Mesenchymal stem cell (in vitro differentiated cells and primary cell): ENCODE data around the gene ALOX5AP.

Source experiments
- DNase-seq: peaks from one replicate; pipeline ENCODE4 v3.0.0-alpha.2; 2013
- H2AFZ ChIP-seq: one replicate; pipeline ENCODE4 v1.6.1; 2013; ENCODE audit warnings: low read depth, mild to moderate bottlenecking, control low read depth, inconsistent platforms, low read length, moderate library complexity
- H2AK5ac ChIP-seq: 2 replicates; pipeline ENCODE4 v1.6.1; 2013; ENCODE audit warnings: low read length, moderate library complexity, mild to moderate bottlenecking, inconsistent platforms; ENCODE audit not compliant: severe bottlenecking
- H2BK120ac ChIP-seq: one replicate; pipeline ENCODE4 v1.6.1; 2013; ENCODE audit warnings: low read depth, mild to moderate bottlenecking, inconsistent platforms, low read length, moderate library complexity
- H2BK12ac ChIP-seq, 2 experiments: one replicate each; pipeline ENCODE4 v1.6.1; 2013; ENCODE audit warnings: inconsistent platforms in 2 of 2, low read length in 2 of 2, mild to moderate bottlenecking in 2 of 2, moderate library complexity in 2 of 2, control low read depth in 1 of 2
- H2BK15ac ChIP-seq: one replicate; pipeline ENCODE4 v1.6.1; 2013; ENCODE audit warnings: mild to moderate bottlenecking, low read depth, inconsistent platforms; ENCODE audit not compliant: poor library complexity, severe bottlenecking
- H2BK5ac ChIP-seq: 2 replicates; pipeline ENCODE4 v1.6.1; 2013; ENCODE audit warnings: low read depth, mild to moderate bottlenecking, low read length, control low read depth, inconsistent platforms; ENCODE audit not compliant: poor library complexity, severe bottlenecking
- H3K14ac ChIP-seq, 2 experiments: one replicate each; pipeline ENCODE4 v1.6.1; 2013; ENCODE audit warnings: inconsistent platforms in 2 of 2, low read length in 2 of 2, control low read depth in 1 of 2, mild to moderate bottlenecking in 1 of 2, moderate library complexity in 1 of 2
- H3K18ac ChIP-seq, 2 experiments: one replicate each; pipeline ENCODE4 v1.6.1; 2013; ENCODE audit warnings: inconsistent platforms in 2 of 2, low read length in 2 of 2, control low read depth in 1 of 2, low read depth in 1 of 2, mild to moderate bottlenecking in 1 of 2
- H3K23ac ChIP-seq, 2 experiments: one replicate each; pipeline ENCODE4 v1.6.1; 2013; ENCODE audit warnings: inconsistent platforms in 2 of 2, low read length in 2 of 2, mild to moderate bottlenecking in 2 of 2, moderate library complexity in 2 of 2, control low read depth in 1 of 2
- H3K27ac ChIP-seq: 2 replicates; pipeline ENCODE4 v1.5.1; 2013; ENCODE audit warnings: mild to moderate bottlenecking, moderate library complexity, low read length, control low read depth, inconsistent platforms; ENCODE audit not compliant: poor library complexity, severe bottlenecking
- H3K27me3 ChIP-seq, 2 experiments: 2 replicates each; pipeline versions ENCODE4 v1.6.1 to v1.7.0; 2013; ENCODE audit warnings: low read length in 2 of 2, mild to moderate bottlenecking in 2 of 2, moderate library complexity in 2 of 2, control low read depth in 1 of 2, inconsistent platforms in 1 of 2; ENCODE audit not compliant: control insufficient read depth in 1 of 2, insufficient read depth in 1 of 2
- H3K36me3 ChIP-seq, 2 experiments: 2 replicates each; pipeline versions ENCODE4 v1.6.1 to v1.7.0; 2013; ENCODE audit warnings: low read length in 2 of 2, control low read depth in 1 of 2, inconsistent platforms in 1 of 2, low read depth in 1 of 2, mild to moderate bottlenecking in 1 of 2; ENCODE audit not compliant: insufficient read depth in 2 of 2, control insufficient read depth in 1 of 2
- H3K4ac ChIP-seq, 2 experiments: one replicate each; pipeline ENCODE4 v1.6.1; 2013; ENCODE audit warnings: inconsistent platforms in 2 of 2, low read length in 2 of 2, mild to moderate bottlenecking in 2 of 2, moderate library complexity in 2 of 2, control low read depth in 1 of 2, low read depth in 1 of 2
- H3K4me1 ChIP-seq: 2 replicates; pipeline ENCODE4 v1.6.1; 2013; ENCODE audit warnings: low read depth, low read length, control low read depth; ENCODE audit not compliant: control insufficient read depth, insufficient read depth
- H3K4me2 ChIP-seq: 2 replicates; pipeline ENCODE4 v1.6.1; 2013; ENCODE audit warnings: low read length, mild to moderate bottlenecking, inconsistent platforms; ENCODE audit not compliant: poor library complexity, severe bottlenecking
- H3K4me3 ChIP-seq, 2 experiments: 2 replicates each; pipeline versions ENCODE4 v1.5.1 to v1.7.0; 2013; ENCODE audit warnings: low read length in 2 of 2, mild to moderate bottlenecking in 2 of 2, control low read depth in 1 of 2, low read depth in 1 of 2; ENCODE audit not compliant: insufficient read depth in 1 of 2
- H3K79me1 ChIP-seq: replicated peaks from 2 replicates; pipeline ENCODE4 v1.6.1; 2013; ENCODE audit warnings: mild to moderate bottlenecking, control low read depth, low read length, inconsistent platforms; ENCODE audit not compliant: poor library complexity, severe bottlenecking
- H3K9ac ChIP-seq: 2 replicates; pipeline ENCODE4 v1.7.0; 2013; ENCODE audit warnings: mild to moderate bottlenecking, low read length, moderate library complexity
- H3K9me3 ChIP-seq: 2 replicates; pipeline ENCODE4 v1.7.0; 2013; ENCODE audit warnings: mild to moderate bottlenecking, low read length; ENCODE audit not compliant: control insufficient read depth
- H4K8ac ChIP-seq: one replicate; pipeline ENCODE4 v1.6.1; 2013; ENCODE audit warnings: inconsistent platforms, mild to moderate bottlenecking, low read length, moderate library complexity
- H4K91ac ChIP-seq: one replicate; pipeline ENCODE4 v1.6.1; 2013; ENCODE audit warnings: mild to moderate bottlenecking, low read length, inconsistent platforms
- WGBS: methylation state at CpG from one replicate; pipeline ENCODE4 v1.1.7; 2013; ENCODE audit warnings: mixed read lengths; 5-methylcytosine and 5-hydroxymethylcytosine counted together

ALOX5AP gene

DNA sequence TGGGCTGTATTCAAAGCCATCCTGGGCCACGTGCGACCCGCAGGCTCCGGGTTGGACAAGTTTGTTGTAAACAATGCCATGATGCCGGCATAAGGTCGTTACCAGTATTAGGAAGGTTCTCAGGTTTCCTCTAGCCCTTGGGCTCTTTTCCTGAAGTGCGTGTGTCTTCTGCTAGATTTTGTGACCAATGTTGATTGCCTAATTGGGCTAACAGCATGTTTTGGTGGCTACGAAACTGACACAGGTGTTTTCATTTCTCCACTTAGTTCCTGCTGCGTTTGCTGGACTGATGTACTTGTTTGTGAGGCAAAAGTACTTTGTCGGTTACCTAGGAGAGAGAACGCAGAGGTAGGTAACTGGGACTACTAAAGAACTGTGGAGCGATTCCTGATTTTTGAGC lies 20.3 kb downstream of the ALOX5AP start:
- Histone ChIP-seq H4K8ac (no peak overlapping the region), H3K4me1 (peaks cover 6% of the 10 kb centered on the region), H3K79me1 (no peaks in the 10 kb centered on the region), H2AK5ac (no peak overlapping the region), H2BK120ac (no peak overlapping the region), H2BK12ac (no peak overlapping the region), H3K14ac (no peak overlapping the region), H3K27ac (no peak overlapping the region), H3K4me3 (no peak overlapping the region), H3K36me3 (no peaks in the 10 kb centered on the region), H3K27me3 (peaks cover 0 to 71% of the 10 kb centered on the region in 2 experiments), H2BK5ac (no peak overlapping the region), H3K4ac (no peak overlapping the region), H2BK15ac (no peak overlapping the region), H3K23ac (no peak overlapping the region), H3K18ac (no peak overlapping the region), H2AFZ (no peak overlapping the region), H4K91ac (no peak overlapping the region), H3K9ac (no peak overlapping the region), H3K4me2 (no peak overlapping the region), H3K9me3 (peaks cover 3% of the 10 kb centered on the region)
- DNase-seq, result no peak
- WGBS, result 88% methylated on average over 12 of the region's 12 CpGs

- H3K14ac ChIP-seq, result no peak overlapping the region
- no peak overlapping the region for H3K9ac ChIP-seq
- H2BK15ac ChIP-seq, result no peak overlapping the region
- H3K36me3 ChIP-seq, result no peaks in the 10 kb centered on the region
- H3K4me3 ChIP-seq, result no peak overlapping the region
- no peaks in the 10 kb centered on the region for H3K9me3 ChIP-seq
- no peak for DNase-seq
- H2BK12ac ChIP-seq, result no peak overlapping the region
- peaks cover 0 to 65% of the 10 kb centered on the region in 2 experiments for H3K27me3 ChIP-seq
- no peak overlapping the region for H2AK5ac ChIP-seq
- no peak overlapping the region for H4K8ac ChIP-seq
- H3K27ac ChIP-seq, result no peak overlapping the region
- H3K4me2 ChIP-seq, result no peak overlapping the region
- H2BK120ac ChIP-seq, result no peak overlapping the region
- H3K4ac ChIP-seq, result no peak overlapping the region
- H4K91ac ChIP-seq, result no peak overlapping the region
- peaks cover 2% of the 10 kb centered on the region for H3K4me1 ChIP-seq
- H3K23ac ChIP-seq, result no peak overlapping the region
- no peaks in the 10 kb centered on the region for H3K79me1 ChIP-seq
- no peak overlapping the region for H2BK5ac ChIP-seq
- no peak overlapping the region for H3K18ac ChIP-seq
- H2AFZ ChIP-seq, result no peak overlapping the region
- 49% methylated on average over 7 of the region's 9 CpGs for WGBS
These were observed 21.8 kb downstream of the ALOX5AP start for GRCh38 chr13:30757026-30757742.

DNA sequence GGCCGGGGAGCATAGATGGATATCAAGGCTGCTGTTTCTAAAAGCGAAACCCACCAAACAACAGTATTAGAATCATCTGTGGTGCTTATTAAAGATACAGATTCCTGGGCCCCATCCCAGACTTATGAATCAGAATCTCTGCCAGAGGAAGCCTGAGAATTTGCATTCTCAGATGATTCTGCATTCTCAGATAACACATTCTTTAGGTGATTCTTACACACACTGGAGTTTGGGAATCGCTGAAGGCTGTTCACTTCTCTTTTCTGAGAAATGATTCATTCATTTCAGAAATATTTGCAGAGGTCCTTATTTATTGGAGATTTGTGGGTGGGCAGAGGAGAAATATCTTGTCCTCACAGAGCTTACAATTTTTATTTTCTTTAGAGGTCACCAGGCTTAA lies 24.4 kb downstream of the ALOX5AP start:
- no peak overlapping the region for H3K4ac ChIP-seq
- no peak overlapping the region for H4K91ac ChIP-seq
- H3K23ac ChIP-seq, result no peak overlapping the region
- H2BK120ac ChIP-seq, result no peak overlapping the region
- H3K9me3 ChIP-seq, result no peaks in the 10 kb centered on the region
- H3K27me3 ChIP-seq, result peaks cover 0 to 48% of the 10 kb centered on the region in 2 experiments
- H2AFZ ChIP-seq, result no peak overlapping the region
- H3K4me3 ChIP-seq, result no peak overlapping the region
- no peak overlapping the region for H3K9ac ChIP-seq
- H3K18ac ChIP-seq, result no peak overlapping the region
- no peak overlapping the region for H2BK5ac ChIP-seq
- no peak overlapping the region for H3K4me2 ChIP-seq
- H4K8ac ChIP-seq, result no peak overlapping the region
- H2BK15ac ChIP-seq, result no peak overlapping the region
- no peak overlapping the region for H3K27ac ChIP-seq
- H3K14ac ChIP-seq, result no peak overlapping the region
- H2BK12ac ChIP-seq, result no peak overlapping the region
- H3K36me3 ChIP-seq, result no peaks in the 10 kb centered on the region
- no peak overlapping the region for H2AK5ac ChIP-seq
- H3K79me1 ChIP-seq, result no peaks in the 10 kb centered on the region
- WGBS, result 94% methylated on average over 3 of the region's 3 CpGs
- H3K4me1 ChIP-seq, result no peaks in the 10 kb centered on the region
- DNase-seq, result no peak

DNA sequence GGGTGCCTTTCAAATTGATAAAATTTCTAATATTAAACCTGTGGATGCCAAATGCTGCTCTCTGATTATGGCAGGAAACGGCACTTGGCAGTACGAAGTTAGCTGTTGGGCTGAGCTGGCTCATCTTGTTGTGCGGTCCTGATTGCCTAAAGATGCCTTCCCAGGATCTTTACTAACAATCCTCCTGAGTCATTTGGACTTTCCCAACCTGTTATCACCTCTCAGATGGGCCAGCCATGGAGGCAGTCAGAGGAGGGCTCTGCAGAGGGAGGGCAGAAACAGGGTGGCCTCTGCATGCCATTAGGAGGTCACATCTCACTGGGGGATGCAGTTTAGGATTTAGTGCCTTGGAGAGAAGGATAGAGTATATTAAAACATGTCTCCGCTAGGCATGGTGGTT lies 27.3 kb downstream of the ALOX5AP start:
- no peak overlapping the region for H2AFZ ChIP-seq
- H3K9me3 ChIP-seq, result no peaks in the 10 kb centered on the region
- peaks cover 4% of the 10 kb centered on the region for H3K4me1 ChIP-seq
- no peak overlapping the region for H2AK5ac ChIP-seq
- no peak overlapping the region for H2BK12ac ChIP-seq
- H3K14ac ChIP-seq, result no peak overlapping the region
- H3K23ac ChIP-seq, result no peak overlapping the region
- peaks cover 0 to 20% of the 10 kb centered on the region in 2 experiments for H3K27me3 ChIP-seq
- no peak overlapping the region for H2BK15ac ChIP-seq
- no peak overlapping the region for H3K18ac ChIP-seq
- no peak overlapping the region for H4K91ac ChIP-seq
- H3K27ac ChIP-seq, result no peak overlapping the region
- 100% methylated on average over 4 of the region's 4 CpGs for WGBS
- H4K8ac ChIP-seq, result no peak overlapping the region
- H3K9ac ChIP-seq, result no peak overlapping the region
- no peak overlapping the region for H3K4me3 ChIP-seq
- DNase-seq, result no peak
- H2BK120ac ChIP-seq, result no peak overlapping the region
- no peak overlapping the region for H2BK5ac ChIP-seq
- no peak overlapping the region for H3K4me2 ChIP-seq
- no peaks in the 10 kb centered on the region for H3K79me1 ChIP-seq
- H3K36me3 ChIP-seq, result no peaks in the 10 kb centered on the region
- no peak overlapping the region for H3K4ac ChIP-seq
